ENCODE measurements around the gene ANKH.
A peak's percentile ranks its signal among the peaks of the same experiment; 100 is the strongest.

ANKH gene

GRCh38 chr5:14757850-14758249 is 113.7 kb downstream of the ANKH start:
- no peak for DNase-seq

- DNase-seq = peak; percentile 59
Observed at GRCh38 chr5:14756478-14756877, 115.1 kb downstream of the ANKH start.

- DNase-seq = peak; percentile 66
Observed at GRCh38 chr5:14753947-14754346, 117.6 kb downstream of the ANKH start.

GRCh38 chr5:14753292-14753691 is 118.3 kb downstream of the ANKH start:
- DNase-seq = no peak

- DNase-seq = no peak
Observed at GRCh38 chr5:14752497-14753071, 119.0 kb downstream of the ANKH start.

- no peak for DNase-seq
Observed at GRCh38 chr5:14750712-14751111, 120.9 kb downstream of the ANKH start.

GRCh38 chr5:14749579-14750101 is 121.9 kb downstream of the ANKH start:
- no peak for DNase-seq

- no peak for DNase-seq
Observed at GRCh38 chr5:14748180-14748900, 123.2 kb downstream of the ANKH start.

- DNase-seq = no peak
Observed at GRCh38 chr5:14745753-14746152, 125.8 kb downstream of the ANKH start.

- DNase-seq = no peak
Observed at GRCh38 chr5:14745188-14745563, 126.4 kb downstream of the ANKH start.

- DNase-seq = no peak
Observed at GRCh38 chr5:14744296-14745187, 127.0 kb downstream of the ANKH start.

GRCh38 chr5:14743601-14744295 is 127.8 kb downstream of the ANKH start:
- no peak for DNase-seq

- DNase-seq = peak; percentile 85
Observed at GRCh38 chr5:14742498-14742897, 129.1 kb downstream of the ANKH start.

- DNase-seq = peak; percentile 99
Observed at GRCh38 chr5:14741801-14742440, 129.7 kb downstream of the ANKH start.

GRCh38 chr5:14741131-14741530 is 130.4 kb downstream of the ANKH start:
- DNase-seq = peak; percentile 86

GRCh38 chr5:14739981-14740380 is 131.6 kb downstream of the ANKH start:
- DNase-seq = no peak

GRCh38 chr5:14739538-14739937 is 132.0 kb downstream of the ANKH start:
- DNase-seq = no peak

GRCh38 chr5:14738050-14738449 is 133.5 kb downstream of the ANKH start:
- no peak for DNase-seq

GRCh38 chr5:14737291-14737690 is 134.3 kb downstream of the ANKH start:
- no peak for DNase-seq

GRCh38 chr5:14735944-14736343 is 135.6 kb downstream of the ANKH start:
- no peak for DNase-seq

GRCh38 chr5:14734396-14734795 is 137.2 kb downstream of the ANKH start:
- no peak for DNase-seq

GRCh38 chr5:14733661-14734060 is 137.9 kb downstream of the ANKH start:
- DNase-seq = no peak
